Ectodermal cell (in vitro differentiated cells): ENCODE measurements around the gene PLSCR3.
A peak's percentile ranks its signal among the peaks of the same experiment; 100 is the strongest.

Experiments used
- H3K27ac ChIP-seq: 2 replicates; pipeline ENCODE4 v1.7.0; 2013; ENCODE audit warnings: mild to moderate bottlenecking, low read depth, low read length; ENCODE audit not compliant: insufficient read depth, poor library complexity, severe bottlenecking
- H3K27me3 ChIP-seq: 2 replicates; pipeline ENCODE4 v1.7.0; 2013; ENCODE audit warnings: mild to moderate bottlenecking, low read length; ENCODE audit not compliant: insufficient read depth, control insufficient read depth, poor library complexity, severe bottlenecking
- H3K36me3 ChIP-seq: one replicate; pipeline ENCODE4 v1.7.0; 2013; ENCODE audit warnings: low read length; ENCODE audit not compliant: control insufficient read depth, insufficient read depth
- H3K4me1 ChIP-seq: one replicate; pipeline ENCODE4 v1.7.0; 2013; ENCODE audit warnings: low read length; ENCODE audit not compliant: control insufficient read depth, insufficient read depth
- H3K4me3 ChIP-seq: 2 replicates; pipeline ENCODE4 v1.7.0; 2013; ENCODE audit warnings: low read depth, low read length, control low read depth; ENCODE audit not compliant: insufficient read depth
- H3K9me3 ChIP-seq: 2 replicates; pipeline ENCODE4 v1.7.0; 2013; ENCODE audit warnings: mild to moderate bottlenecking, low read length, moderate library complexity; ENCODE audit not compliant: control insufficient read depth
- WGBS, 2 experiments: methylation state at CpG; one replicate each; pipeline ENCODE4 v1.1.7; 2013; ENCODE audit warnings: missing lambda C conversion rate in 2 of 2; 5-methylcytosine and 5-hydroxymethylcytosine counted together

PLSCR3 gene

DNA sequence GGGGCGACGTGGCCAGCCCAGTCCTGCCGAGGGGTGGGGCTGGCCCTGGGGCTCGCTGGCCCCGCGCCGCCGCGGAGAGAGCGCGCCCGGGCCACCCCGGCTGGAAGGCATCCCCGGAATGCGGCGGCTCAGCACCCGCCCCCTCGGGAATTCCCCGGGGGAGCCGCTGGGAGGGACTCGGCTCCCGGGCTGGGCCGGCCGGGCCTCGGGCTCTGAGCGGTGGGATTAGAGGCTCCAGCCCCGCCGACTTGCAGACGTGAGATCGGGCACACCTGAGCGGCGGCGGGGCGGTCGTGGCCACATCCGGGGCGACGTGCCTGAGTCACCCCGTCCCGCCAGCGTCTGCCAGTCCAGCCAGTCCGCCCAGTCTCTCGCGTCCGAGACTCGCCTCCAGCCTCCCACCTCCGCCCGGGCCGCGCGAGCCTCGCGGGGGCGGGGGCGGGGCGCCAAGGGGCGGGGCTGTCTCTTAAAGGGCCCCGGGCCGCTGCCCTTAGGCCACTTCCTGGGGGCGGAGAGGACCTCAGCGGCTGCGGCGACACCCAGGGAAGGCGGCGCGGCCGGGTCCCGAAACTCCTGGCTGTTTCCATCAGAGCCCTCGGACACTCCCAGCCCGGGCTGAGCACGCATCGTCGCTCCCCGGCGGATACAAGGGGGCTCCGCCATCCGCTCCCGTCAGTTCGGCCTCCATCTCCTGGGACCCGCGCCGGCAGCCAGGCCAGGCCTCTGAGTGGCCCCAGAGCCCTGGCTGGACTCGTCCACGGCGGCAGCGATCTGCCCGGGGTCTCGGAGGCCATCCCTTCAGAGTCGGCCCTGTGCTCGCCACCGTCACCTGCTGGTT is 42.4 kb downstream of the PLSCR3 start, which contains the start of gene KCTD11:
Gene KCTD11 (plus strand): TSS at position 498 of the 838 bp plus-strand sequence.
- Histone ChIP-seq H3K27me3 (peaks cover 7% of the 10 kb centered on the region), H3K9me3 (no peaks in the 10 kb centered on the region), H3K36me3 (no peaks in the 10 kb centered on the region), H3K4me1 (peaks cover 42% of the 10 kb centered on the region), H3K27ac (peak within 1 kb of the TSS; percentile 86), H3K4me3 (peak within 1 kb of the TSS; percentile 87)
- 0% methylated on average over 91 of the region's 91 CpGs for WGBS, 2 experiments

DNA sequence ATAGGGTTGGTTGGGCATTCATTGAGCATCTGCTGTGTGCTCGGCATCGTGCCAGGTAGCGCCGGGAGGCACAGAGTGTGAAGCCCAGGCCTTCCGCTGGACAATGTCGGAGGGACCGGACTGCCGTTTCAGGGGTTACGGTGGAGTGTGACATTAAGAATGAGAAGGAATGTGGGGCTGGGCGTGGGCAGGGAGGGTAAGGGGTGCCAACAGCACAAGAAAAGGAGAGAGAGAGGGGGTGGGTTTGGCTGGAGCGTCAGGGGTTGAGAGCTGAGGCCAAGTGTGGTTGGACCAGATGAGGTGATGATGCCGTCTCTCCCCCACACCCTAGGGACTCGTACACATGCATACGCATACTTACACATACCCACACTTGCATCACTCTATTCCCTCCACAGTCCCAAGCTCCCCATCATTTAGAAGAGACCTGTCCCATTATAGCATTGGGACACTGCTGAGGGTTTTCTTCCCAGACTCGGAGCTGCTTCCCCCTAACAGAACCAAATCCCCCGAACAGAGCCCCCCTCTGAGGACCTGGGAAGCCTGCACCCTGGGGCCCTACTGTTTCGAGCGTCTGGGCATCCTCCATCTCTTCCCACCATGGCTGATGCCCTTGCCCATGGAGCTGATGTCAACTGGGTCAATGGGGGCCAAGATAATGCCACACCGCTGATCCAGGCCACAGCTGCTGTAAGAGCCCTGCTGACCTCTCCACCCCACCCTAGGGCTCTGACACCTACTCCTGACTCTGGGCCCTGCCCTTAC is 45.7 kb downstream of the PLSCR3 start:
- Histone ChIP-seq H3K4me1 (peaks cover 22% of the 10 kb centered on the region), H3K36me3 (no peaks in the 10 kb centered on the region), H3K27ac (no peak overlapping the region), H3K27me3 (peaks cover 7% of the 10 kb centered on the region), H3K9me3 (no peaks in the 10 kb centered on the region), H3K4me3 (no peak overlapping the region)
- WGBS, 2 experiments, result 93 to 94% methylated on average over 19 of the region's 19 CpGs

DNA sequence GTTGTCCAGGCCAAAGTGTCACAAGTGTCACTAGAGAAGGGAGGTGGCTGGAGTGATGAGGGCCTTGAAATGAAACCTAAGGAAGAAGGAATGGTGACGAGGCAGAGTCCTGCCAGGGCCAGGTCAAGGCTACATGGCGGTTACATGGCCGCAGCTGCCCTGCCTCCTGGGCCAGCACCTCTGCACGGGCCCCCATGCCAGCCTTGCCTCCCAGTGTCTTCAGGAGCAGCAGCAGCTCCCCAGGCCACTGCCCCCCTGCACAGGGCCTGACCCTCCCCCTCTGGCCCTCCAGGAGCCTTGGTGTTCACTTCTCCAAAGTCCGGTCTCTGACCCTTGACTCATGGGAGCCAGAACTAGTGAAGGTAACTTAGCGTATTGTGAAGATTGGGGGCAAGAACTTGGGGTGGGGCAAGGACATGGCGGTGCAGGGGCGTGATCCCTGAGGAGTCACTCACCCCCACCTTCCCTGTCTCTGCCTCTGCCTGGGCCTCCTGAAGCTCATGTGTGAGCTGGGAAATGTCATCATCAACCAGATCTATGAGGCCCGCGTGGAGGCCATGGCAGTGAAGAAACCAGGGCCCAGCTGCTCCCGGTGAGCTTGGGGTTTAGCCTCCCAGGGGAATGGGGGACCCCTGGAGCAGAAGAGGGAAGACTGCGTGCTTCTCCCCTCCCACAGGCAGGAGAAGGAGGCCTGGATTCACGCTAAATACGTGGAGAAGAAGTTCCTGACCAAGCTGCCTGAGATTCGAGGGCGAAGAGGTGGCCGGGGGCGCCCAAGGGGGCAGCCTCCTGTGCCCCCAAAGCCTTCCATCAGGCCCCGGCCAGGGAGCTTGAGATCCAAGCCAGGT is 46.5 kb downstream of the PLSCR3 start:
- 87 to 88% methylated on average over 19 of the region's 19 CpGs for WGBS, 2 experiments
- Histone ChIP-seq H3K36me3 (no peaks in the 10 kb centered on the region), H3K27ac (no peak overlapping the region), H3K27me3 (peaks cover 7% of the 10 kb centered on the region), H3K4me1 (peaks cover 17% of the 10 kb centered on the region), H3K9me3 (no peaks in the 10 kb centered on the region), H3K4me3 (no peak overlapping the region)

DNA sequence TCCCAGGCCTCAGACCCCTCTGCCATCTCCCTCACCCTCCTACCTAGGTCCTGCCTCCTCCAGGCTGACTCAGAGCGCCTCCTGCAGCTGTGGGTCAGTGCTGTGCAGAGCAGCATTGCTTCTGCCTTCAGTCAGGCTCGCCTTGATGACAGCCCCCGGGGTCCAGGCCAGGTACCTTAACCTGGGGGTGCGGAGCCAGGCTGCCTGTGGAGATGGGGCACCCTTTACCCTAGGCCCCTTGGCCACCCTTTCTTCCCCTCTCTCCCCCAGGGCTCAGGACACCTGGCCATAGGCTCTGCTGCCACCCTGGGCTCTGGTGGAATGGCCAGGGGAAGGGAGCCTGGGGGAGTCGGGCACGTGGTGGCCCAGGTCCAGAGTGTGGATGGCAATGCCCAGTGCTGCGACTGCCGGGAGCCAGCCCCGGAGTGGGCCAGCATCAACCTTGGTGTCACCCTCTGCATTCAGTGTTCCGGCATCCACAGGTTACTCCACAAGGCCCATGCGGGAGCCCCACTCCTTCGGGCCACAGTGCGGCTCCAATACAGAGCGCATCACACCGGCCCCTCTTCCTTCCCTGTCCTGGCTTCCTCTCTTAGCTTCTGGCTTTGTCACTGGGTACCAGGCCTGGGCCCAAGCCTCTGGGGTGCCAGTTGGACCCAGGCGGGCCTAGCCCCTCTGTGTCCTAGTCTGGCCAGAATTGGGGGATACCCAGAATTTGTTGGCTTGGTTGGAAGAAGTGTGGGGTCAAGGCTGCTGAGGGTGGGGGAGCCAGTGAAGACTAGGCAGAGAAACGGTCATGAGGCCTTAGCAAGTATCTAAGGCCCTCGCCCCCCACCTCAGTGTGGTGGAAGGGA is 47.3 kb downstream of the PLSCR3 start:
- Histone ChIP-seq H3K9me3 (no peaks in the 10 kb centered on the region), H3K36me3 (no peaks in the 10 kb centered on the region), H3K4me1 (peaks cover 13% of the 10 kb centered on the region), H3K27me3 (peaks cover 7% of the 10 kb centered on the region), H3K4me3 (no peak overlapping the region), H3K27ac (no peak overlapping the region)
- WGBS, 2 experiments, result 91% methylated on average over 18 of the region's 18 CpGs

DNA sequence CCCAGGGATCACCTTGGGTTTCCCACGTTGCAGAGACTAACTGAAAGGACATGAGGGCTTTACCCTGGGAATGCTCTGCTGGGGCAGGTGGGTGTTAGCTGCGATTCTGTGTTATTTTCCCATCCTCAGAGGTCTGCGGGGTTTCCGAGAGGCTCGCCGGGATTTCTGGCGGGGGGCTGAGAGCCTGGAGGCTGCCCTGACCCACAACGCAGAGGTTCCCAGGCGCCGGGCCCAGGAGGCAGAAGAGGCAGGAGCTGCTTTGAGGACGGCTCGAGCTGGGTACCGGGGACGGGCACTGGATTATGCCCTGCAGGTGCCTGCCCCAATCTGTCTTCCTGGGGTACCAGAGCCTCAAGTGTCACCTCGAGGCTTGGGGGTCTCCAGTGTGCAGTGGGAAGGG is 51.1 kb downstream of the PLSCR3 start:
- Histone ChIP-seq H3K27me3 (no peaks in the 10 kb centered on the region), H3K4me1 (no peaks in the 10 kb centered on the region), H3K27ac (no peak overlapping the region), H3K9me3 (no peaks in the 10 kb centered on the region), H3K36me3 (no peaks in the 10 kb centered on the region), H3K4me3 (no peak overlapping the region)
- WGBS, 2 experiments, result 90% methylated on average over 15 of the region's 15 CpGs

DNA sequence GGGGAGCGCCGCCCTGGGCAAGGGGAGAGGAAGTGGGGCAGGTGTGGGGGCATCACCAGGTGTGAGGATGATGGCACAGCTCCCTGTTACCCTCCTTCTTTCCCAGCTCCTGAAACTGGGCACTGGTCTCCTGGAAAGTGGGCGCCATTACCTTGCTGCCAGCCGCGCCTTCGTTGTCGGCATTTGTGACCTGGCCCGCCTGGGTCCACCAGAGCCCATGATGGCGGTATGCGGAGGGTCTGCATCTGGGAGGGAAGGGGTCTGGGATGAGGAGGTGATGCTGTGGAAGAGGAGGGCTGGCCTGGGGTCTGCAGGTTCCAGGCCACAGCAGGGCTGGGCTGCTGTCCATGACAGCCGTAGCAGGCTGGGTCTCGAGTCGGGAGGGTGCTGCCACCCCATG is 52.5 kb downstream of the PLSCR3 start:
- no peak overlapping the region for H3K4me3 ChIP-seq
- no peak overlapping the region for H3K27ac ChIP-seq
- H3K27me3 ChIP-seq, result no peaks in the 10 kb centered on the region
- WGBS, 2 experiments, result 97 to 98% methylated on average over 13 of the region's 13 CpGs
- no peaks in the 10 kb centered on the region for H3K9me3 ChIP-seq
- peaks cover 2% of the 10 kb centered on the region for H3K4me1 ChIP-seq
- no peaks in the 10 kb centered on the region for H3K36me3 ChIP-seq

DNA sequence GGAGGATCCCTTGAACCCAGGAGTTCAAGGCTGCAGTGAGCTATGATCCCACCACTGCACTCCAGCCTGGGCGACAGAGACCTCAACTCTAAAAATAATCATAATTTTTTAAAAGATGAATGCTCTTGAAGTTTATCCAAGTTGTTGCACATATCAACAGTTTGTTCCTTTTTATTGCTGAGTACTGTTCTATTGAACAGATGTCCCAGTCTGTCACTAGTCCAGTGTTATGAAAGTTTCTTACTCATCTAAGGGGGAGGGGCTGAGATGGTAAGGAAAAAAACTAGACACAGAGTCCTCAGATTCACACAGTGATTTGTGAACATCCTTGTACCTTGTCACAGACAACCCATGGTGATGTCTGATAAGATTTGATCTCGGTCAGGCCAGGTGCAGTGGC is 54.1 kb downstream of the PLSCR3 start:
- no peak overlapping the region for H3K27ac ChIP-seq
- peaks cover 7% of the 10 kb centered on the region for H3K4me1 ChIP-seq
- no peaks in the 10 kb centered on the region for H3K9me3 ChIP-seq
- no peaks in the 10 kb centered on the region for H3K27me3 ChIP-seq
- no peaks in the 10 kb centered on the region for H3K36me3 ChIP-seq
- H3K4me3 ChIP-seq, result no peak overlapping the region
- WGBS, 2 experiments, result 82 to 96% methylated on average over 2 of the region's 2 CpGs
